Glutamatergic neuron (in vitro differentiated cells): ENCODE data around the gene DHX30. TPM values are rescaled to one million over a fixed set of nuclear protein-coding genes. Genes with fewer than 3 reads are reported as not detected.
A peak's percentile ranks its signal among the peaks of the same experiment; 100 is the strongest.

Source experiments
- DNase-seq: peaks from one replicate; pipeline ENCODE4 v3.0.0; 2022
- H3K27ac Mint-ChIP-seq: one replicate; pipeline ENCODE4 v1.8.0; 2020; ENCODE audit warnings: mild to moderate bottlenecking, mixed read lengths, inconsistent platforms; ENCODE audit not compliant: unreplicated experiment
- H3K27me3 Mint-ChIP-seq: one replicate; pipeline ENCODE4 v1.8.0; 2020; ENCODE audit warnings: mild to moderate bottlenecking, moderate library complexity, mixed read lengths, inconsistent platforms; ENCODE audit not compliant: unreplicated experiment
- H3K36me3 Mint-ChIP-seq: one replicate; pipeline ENCODE4 v1.8.0; 2020; ENCODE audit warnings: mild to moderate bottlenecking, mixed read lengths, inconsistent platforms; ENCODE audit not compliant: unreplicated experiment
- H3K4me1 Mint-ChIP-seq: one replicate; pipeline ENCODE4 v1.8.0; 2020; ENCODE audit warnings: mild to moderate bottlenecking, low read depth, mixed read lengths, inconsistent platforms; ENCODE audit not compliant: unreplicated experiment
- H3K4me3 Mint-ChIP-seq: one replicate; pipeline ENCODE4 v1.8.0; 2020; ENCODE audit warnings: mild to moderate bottlenecking, mixed read lengths, inconsistent platforms; ENCODE audit not compliant: unreplicated experiment
- H3K9me3 Mint-ChIP-seq: one replicate; pipeline ENCODE4 v1.8.0; 2020; ENCODE audit warnings: mild to moderate bottlenecking, moderate library complexity, mixed read lengths, inconsistent platforms; ENCODE audit not compliant: unreplicated experiment
- CTCF ChIP-seq: fragments of 200-600 bp; sonication (generic); IDR thresholded peaks from one replicate; pipeline ENCODE4 v1.5.0; 2021; ENCODE audit not compliant: partially characterized antibody, unreplicated experiment
- total RNA-seq: library from RNA; stranded (reverse); fragmentation: NEBNext Ultra II Directional; extraction: Animal tissue kit (Norgen Biotek cat#: 25700); gene quantifications from one replicate; pipeline ENCODE4 v1.2.1, GENCODE V29; 2021; ENCODE audit not compliant: unreplicated experiment

The DHX30 gene
- total RNA-seq, 1 donor from 2014 or later, result 116 TPM

DNA sequence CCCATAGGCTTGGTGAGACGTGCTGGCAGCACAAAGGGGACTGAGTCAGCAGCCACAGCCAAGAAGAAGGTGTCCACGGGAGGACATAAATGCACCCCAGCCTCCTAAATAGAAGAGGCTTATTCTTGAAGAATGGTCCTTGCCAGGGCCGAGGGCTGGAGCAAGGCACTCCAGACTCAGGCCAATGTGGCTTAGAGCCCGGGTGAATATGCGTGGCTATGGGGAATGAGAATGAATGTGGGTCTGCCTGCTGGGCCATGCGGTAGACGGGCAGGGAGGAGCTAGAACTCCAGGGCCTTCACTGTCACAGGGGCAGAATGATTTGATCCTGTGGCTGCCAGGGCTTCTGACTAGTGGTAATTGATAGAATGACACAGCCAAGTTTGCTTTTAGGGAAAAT is 34.0 kb downstream of the DHX30 start:
- no peak for TF ChIP-seq CTCF
- H3K4me3 Mint-ChIP-seq, result no peak overlapping the region
- H3K27ac Mint-ChIP-seq, result peak overlapping the region; percentile 39
- peaks cover 11% of the 10 kb centered on the region for H3K27me3 Mint-ChIP-seq
- H3K4me1 Mint-ChIP-seq, result peaks cover 2% of the 10 kb centered on the region
- no peak for DNase-seq
- no peaks in the 10 kb centered on the region for H3K36me3 Mint-ChIP-seq
- H3K9me3 Mint-ChIP-seq, result peaks cover 2% of the 10 kb centered on the region

DNA sequence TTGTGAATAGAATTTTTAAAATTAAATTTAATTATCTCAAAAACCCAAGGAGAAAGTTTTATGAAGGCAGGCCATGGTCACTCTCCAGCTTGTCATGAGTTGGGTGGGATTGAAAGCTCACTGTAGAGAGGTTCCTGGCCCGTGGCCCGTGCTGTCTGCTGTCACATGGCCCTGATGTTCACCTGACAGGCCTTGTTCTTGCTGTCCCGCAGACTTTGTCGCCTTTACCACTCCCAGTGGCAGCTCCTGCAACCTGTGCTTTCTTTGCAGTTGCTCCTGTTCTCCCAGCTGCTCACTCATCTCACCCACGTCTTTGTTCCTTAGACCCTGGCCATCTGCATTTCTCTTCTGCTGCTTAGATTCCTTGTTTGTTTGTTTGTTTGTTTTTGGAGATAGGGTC is 35.6 kb downstream of the DHX30 start:
- no peak for DNase-seq
- peaks cover 2% of the 10 kb centered on the region for H3K9me3 Mint-ChIP-seq
- peaks cover 9% of the 10 kb centered on the region for H3K27me3 Mint-ChIP-seq
- peaks cover 2% of the 10 kb centered on the region for H3K4me1 Mint-ChIP-seq
- H3K27ac Mint-ChIP-seq, result no peak overlapping the region
- no peaks in the 10 kb centered on the region for H3K36me3 Mint-ChIP-seq
- TF ChIP-seq CTCF, result no peak
- H3K4me3 Mint-ChIP-seq, result no peak overlapping the region

GRCh38 chr3:47841786-47842349 is 38.9 kb downstream of the DHX30 start:
- Mint-ChIP-seq H3K27ac (no peak overlapping the region), H3K36me3 (no peaks in the 10 kb centered on the region)
- no peak for DNase-seq

DNA sequence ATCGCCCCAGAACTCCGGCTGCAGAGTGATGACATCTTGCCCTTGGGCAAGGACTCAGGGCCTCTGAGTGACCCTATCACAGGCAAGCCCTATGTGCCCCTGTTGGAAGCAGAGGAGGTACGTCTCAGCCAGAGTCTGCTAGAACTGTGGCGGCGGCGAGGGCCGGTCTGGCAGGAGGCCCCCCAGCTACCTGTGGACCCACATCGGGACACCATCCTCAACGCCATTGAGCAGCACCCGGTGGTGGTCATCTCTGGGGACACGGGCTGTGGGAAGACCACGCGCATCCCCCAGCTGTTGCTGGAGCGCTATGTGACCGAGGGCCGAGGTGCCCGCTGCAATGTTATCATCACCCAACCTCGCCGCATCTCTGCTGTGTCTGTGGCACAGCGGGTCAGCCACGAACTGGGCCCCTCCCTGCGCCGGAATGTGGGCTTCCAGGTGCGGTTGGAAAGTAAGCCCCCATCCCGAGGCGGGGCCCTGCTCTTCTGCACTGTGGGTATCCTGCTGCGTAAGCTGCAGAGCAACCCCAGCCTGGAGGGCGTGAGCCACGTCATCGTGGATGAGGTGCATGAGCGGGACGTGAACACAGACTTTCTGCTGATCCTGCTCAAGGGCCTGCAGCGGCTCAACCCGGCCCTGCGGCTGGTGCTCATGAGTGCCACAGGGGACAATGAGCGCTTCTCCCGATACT is 43.4 kb downstream of the DHX30 start:
- Mint-ChIP-seq H3K36me3 (no peaks in the 10 kb centered on the region), H3K4me1 (no peaks in the 10 kb centered on the region), H3K27ac (no peak overlapping the region), H3K27me3 (peaks cover 21% of the 10 kb centered on the region), H3K4me3 (no peak overlapping the region), H3K9me3 (peaks cover 13% of the 10 kb centered on the region)
- DNase-seq, result no peak
- no peak for TF ChIP-seq CTCF

More at GRCh38 chr3:47841786-47842349, 38.9 kb downstream of the DHX30 start:
- Mint-ChIP-seq H3K27me3 (peaks cover 12% of the 10 kb centered on the region), H3K9me3 (peaks cover 3% of the 10 kb centered on the region), H3K4me3 (no peak overlapping the region), H3K4me1 (peaks cover 2% of the 10 kb centered on the region)
- no peak for TF ChIP-seq CTCF

- Mint-ChIP-seq H3K4me1 (no peaks in the 10 kb centered on the region), H3K36me3 (no peaks in the 10 kb centered on the region), H3K4me3 (no peak overlapping the region), H3K27ac (no peak overlapping the region), H3K27me3 (peaks cover 21% of the 10 kb centered on the region), H3K9me3 (peaks cover 13% of the 10 kb centered on the region)
- TF ChIP-seq CTCF, result no peak
- DNase-seq, result no peak
Observed at GRCh38 chr3:47846880-47847248, 43.9 kb downstream of the DHX30 start.
